Activated T-cell treated with anti-CD3 and anti-CD28 coated beads, Interleukin-2, amount 50 U/mL, for 4 hours (primary cell): Measurements from ENCODE around the gene MAD1L1. TPM values are rescaled to one million over a fixed set of nuclear protein-coding genes. Genes with fewer than 3 reads are reported as not detected.

ENCODE experiments used
- ATAC-seq, 2 donors: fragments of 200-7000 bp; cut with Tn5 transposase; one replicate each; pipeline ENCODE4 v1.10.0; 2021
- DNase-seq: peaks from one replicate; pipeline ENCODE4 v3.0.0-alpha.2; 2020
- H3K27me3 Mint-ChIP-seq: one replicate; pipeline ENCODE4 v1.8.0; 2021; ENCODE audit warnings: low read depth, mixed read lengths
- H3K36me3 Mint-ChIP-seq: one replicate; pipeline ENCODE4 v1.8.0; 2022; ENCODE audit warnings: mixed read lengths; ENCODE audit not compliant: insufficient read depth
- H3K4me1 Mint-ChIP-seq: one replicate; pipeline ENCODE4 v1.8.0; 2021; ENCODE audit warnings: low read depth, mixed read lengths
- H3K4me3 Mint-ChIP-seq: one replicate; pipeline ENCODE4 v1.8.0; 2021; ENCODE audit warnings: mild to moderate bottlenecking, moderate library complexity, mixed read lengths
- H3K9me3 Mint-ChIP-seq: one replicate; pipeline ENCODE4 v1.8.0; 2021; ENCODE audit warnings: mixed read lengths
- total RNA-seq, 3 donors: library from RNA; stranded (reverse); gene quantifications; one replicate each; pipeline ENCODE4 v1.2.1, GENCODE V29; 2021

MAD1L1 gene
- total RNA-seq, 3 donors from 2014 or later = 55.8 to 59.4 (median 57.9) TPM

- H3K27me3 Mint-ChIP-seq = no peaks in the 10 kb centered on the region
- DNase-seq (no peak), ATAC-seq (no peak)
- peaks cover 28% of the 10 kb centered on the region for H3K4me1 Mint-ChIP-seq
- peaks cover 6% of the 10 kb centered on the region for H3K36me3 Mint-ChIP-seq
- no peaks in the 10 kb centered on the region for H3K9me3 Mint-ChIP-seq
- H3K4me3 Mint-ChIP-seq = no peak overlapping the region
Measured at GRCh38 chr7:1988533-1988930, 244.2 kb downstream of the MAD1L1 start.

- Mint-ChIP-seq H3K9me3 (no peaks in the 10 kb centered on the region), H3K27me3 (no peaks in the 10 kb centered on the region), H3K36me3 (peaks cover 6% of the 10 kb centered on the region), H3K4me1 (peaks cover 28% of the 10 kb centered on the region), H3K4me3 (no peak overlapping the region)
- ATAC-seq (peak in 1 of 2 donors; percentile 34), DNase-seq (no peak)
Measured at GRCh38 chr7:1987591-1988532, 244.9 kb downstream of the MAD1L1 start.

GRCh38 chr7:1987084-1987535, 245.6 kb downstream of the MAD1L1 start:
- Mint-ChIP-seq H3K9me3 (no peaks in the 10 kb centered on the region), H3K27me3 (no peaks in the 10 kb centered on the region), H3K4me3 (no peak overlapping the region), H3K4me1 (peaks cover 28% of the 10 kb centered on the region), H3K36me3 (peaks cover 6% of the 10 kb centered on the region)
- DNase-seq = no peak
- ATAC-seq = peak; percentile 14 to 42

GRCh38 chr7:1986366-1987083, 246.2 kb downstream of the MAD1L1 start:
- H3K36me3 Mint-ChIP-seq = peaks cover 6% of the 10 kb centered on the region
- no peak for DNase-seq
- no peaks in the 10 kb centered on the region for H3K9me3 Mint-ChIP-seq
- H3K4me1 Mint-ChIP-seq = peaks cover 28% of the 10 kb centered on the region
- H3K27me3 Mint-ChIP-seq = no peaks in the 10 kb centered on the region
- peak; percentile 63 to 67 for ATAC-seq
- H3K4me3 Mint-ChIP-seq = no peak overlapping the region

GRCh38 chr7:1985936-1986335, 246.8 kb downstream of the MAD1L1 start:
- Mint-ChIP-seq H3K36me3 (peaks cover 6% of the 10 kb centered on the region), H3K4me3 (no peak overlapping the region), H3K9me3 (no peaks in the 10 kb centered on the region), H3K4me1 (peaks cover 28% of the 10 kb centered on the region), H3K27me3 (no peaks in the 10 kb centered on the region)
- DNase-seq = no peak
- no peak for ATAC-seq

- H3K9me3 Mint-ChIP-seq = no peaks in the 10 kb centered on the region
- ATAC-seq (no peak), DNase-seq (no peak)
- H3K4me1 Mint-ChIP-seq = peaks cover 28% of the 10 kb centered on the region
- peaks cover 6% of the 10 kb centered on the region for H3K36me3 Mint-ChIP-seq
- no peaks in the 10 kb centered on the region for H3K27me3 Mint-ChIP-seq
- H3K4me3 Mint-ChIP-seq = no peak overlapping the region
Measured at GRCh38 chr7:1985042-1985441, 247.7 kb downstream of the MAD1L1 start.

- no peak for ATAC-seq
- Mint-ChIP-seq H3K36me3 (peaks cover 6% of the 10 kb centered on the region), H3K27me3 (no peaks in the 10 kb centered on the region), H3K9me3 (no peaks in the 10 kb centered on the region), H3K4me1 (peaks cover 17% of the 10 kb centered on the region), H3K4me3 (no peak overlapping the region)
- no peak for DNase-seq
Measured at GRCh38 chr7:1981878-1982230, 250.9 kb downstream of the MAD1L1 start.

- Mint-ChIP-seq H3K4me1 (peaks cover 12% of the 10 kb centered on the region), H3K27me3 (no peaks in the 10 kb centered on the region), H3K36me3 (peaks cover 4% of the 10 kb centered on the region), H3K4me3 (no peak overlapping the region), H3K9me3 (no peaks in the 10 kb centered on the region)
- no peak for DNase-seq
- no peak for ATAC-seq
Measured at GRCh38 chr7:1981201-1981877, 251.4 kb downstream of the MAD1L1 start.

GRCh38 chr7:1979591-1980560, 252.9 kb downstream of the MAD1L1 start:
- Mint-ChIP-seq H3K27me3 (no peaks in the 10 kb centered on the region), H3K4me1 (peaks cover 3% of the 10 kb centered on the region), H3K9me3 (no peaks in the 10 kb centered on the region), H3K4me3 (no peak overlapping the region), H3K36me3 (peaks cover 5% of the 10 kb centered on the region)
- no peak for ATAC-seq
- no peak for DNase-seq

GRCh38 chr7:1978656-1979590, 253.8 kb downstream of the MAD1L1 start:
- no peaks in the 10 kb centered on the region for H3K9me3 Mint-ChIP-seq

GRCh38 chr7:1977876-1978441, 254.8 kb downstream of the MAD1L1 start:
- ATAC-seq (no peak), DNase-seq (no peak)
- Mint-ChIP-seq H3K4me3 (no peak overlapping the region), H3K36me3 (peaks cover 10% of the 10 kb centered on the region), H3K27me3 (no peaks in the 10 kb centered on the region), H3K9me3 (no peaks in the 10 kb centered on the region), H3K4me1 (peaks cover 5% of the 10 kb centered on the region)

More at GRCh38 chr7:1978656-1979590, 253.8 kb downstream of the MAD1L1 start:
- ATAC-seq (no peak), DNase-seq (no peak)
- Mint-ChIP-seq H3K27me3 (no peaks in the 10 kb centered on the region), H3K4me1 (peaks cover 5% of the 10 kb centered on the region), H3K36me3 (peaks cover 8% of the 10 kb centered on the region), H3K4me3 (no peak overlapping the region)

- H3K9me3 Mint-ChIP-seq = no peaks in the 10 kb centered on the region
- no peak overlapping the region for H3K4me3 Mint-ChIP-seq
- H3K27me3 Mint-ChIP-seq = no peaks in the 10 kb centered on the region
- peaks cover 5% of the 10 kb centered on the region for H3K4me1 Mint-ChIP-seq
- DNase-seq (no peak), ATAC-seq (no peak)
- H3K36me3 Mint-ChIP-seq = peaks cover 10% of the 10 kb centered on the region
Measured at GRCh38 chr7:1977059-1977875, 255.5 kb downstream of the MAD1L1 start.
